B cell (primary cell): Measurements from ENCODE around the gene NAMPT. TPM values are rescaled to one million over a fixed set of nuclear protein-coding genes. Genes with fewer than 3 reads are reported as not detected.

Source experiments
- ATAC-seq: fragments of 200-7000 bp; cut with Tn5 transposase; one replicate; pipeline ENCODE4 v1.10.0; 2021; ENCODE audit warnings: low read depth, mild to moderate bottlenecking, moderate number of reproducible peaks, moderate library complexity
- CTCF ChIA-PET: fragments of 350-600 bp; sonication (Branson Sonifier 250); formaldehyde crosslinking; loops from one replicate; lab custom pipeline; 2021; ENCODE audit warnings: antibody characterized with exemption, inconsistent platforms; lab: Charles Lee
- POLR2A ChIA-PET: fragments of 350-600 bp; sonication (Branson Sonifier 250); formaldehyde crosslinking; loops from one replicate; lab custom pipeline; 2021; ENCODE audit warnings: antibody characterized with exemption; lab: Charles Lee
- DNase-seq: peaks from one replicate; pipeline ENCODE4 v3.0.0; 2013
- H2AFZ ChIP-seq: 2 replicates; pipeline ENCODE4 v1.6.1; 2012; ENCODE audit warnings: mild to moderate bottlenecking, low read depth, low read length; ENCODE audit not compliant: insufficient read depth, poor library complexity, severe bottlenecking
- H3K27ac ChIP-seq, 2 donors: 1 replicate in 1 of 2; 2 replicates in 1 of 2; pipeline ENCODE4 v1.5.1; 2012 to 2013; ENCODE audit warnings: low read length in 2 of 2, mild to moderate bottlenecking in 2 of 2, moderate library complexity in 1 of 2
- H3K27me3 ChIP-seq, 4 experiments: fragments of 200-600 bp in 1 of 4; sonication (generic) in 1 of 4; replicated peaks in 1 of 4; 1 replicate in 2 of 4; 2 replicates in 2 of 4; pipeline versions ENCODE4 v1.6.1 to v1.7.0; 2013 to 2016; ENCODE audit warnings: low read length in 3 of 4, mild to moderate bottlenecking in 2 of 4, mixed read lengths in 1 of 4, moderate library complexity in 1 of 4; ENCODE audit not compliant: insufficient read depth in 4 of 4, control insufficient read depth in 3 of 4; ENCODE audit errors: control extremely low read depth in 1 of 4
- H3K36me3 ChIP-seq, 2 experiments: replicated peaks in 1 of 2; 1 replicate in 1 of 2; 2 replicates in 1 of 2; pipeline versions ENCODE4 v1.6.1 to v1.7.1; 2013; ENCODE audit warnings: low read length in 1 of 2; ENCODE audit not compliant: insufficient read depth in 2 of 2, control insufficient read depth in 1 of 2; ENCODE audit errors: control extremely low read depth in 1 of 2, extremely low read depth in 1 of 2
- H3K4me1 ChIP-seq, 2 donors: fragments of 200-600 bp in 1 of 2; sonication (generic) in 1 of 2; 1 replicate in 1 of 2; 2 replicates in 1 of 2; pipeline versions ENCODE4 v1.5.1 to v1.6.1; 2013 to 2017; ENCODE audit warnings: low read length in 2 of 2; ENCODE audit not compliant: control insufficient read depth in 2 of 2, insufficient read depth in 2 of 2
- H3K4me2 ChIP-seq: replicated peaks from 2 replicates; pipeline ENCODE3; 2012; ENCODE audit warnings: mild to moderate bottlenecking, low read depth, low read length; ENCODE audit not compliant: poor library complexity, severe bottlenecking
- H3K4me3 ChIP-seq, 5 experiments: fragments of 200-600 bp in 1 of 5; sonication (generic) in 1 of 5; 1 replicate in 3 of 5; 2 replicates in 2 of 5; pipeline versions ENCODE4 v1.5.1 to v1.7.0; 2011 to 2016; ENCODE audit warnings: low read length in 4 of 5, mild to moderate bottlenecking in 4 of 5, low read depth in 2 of 5, control low read depth in 1 of 5, moderate library complexity in 1 of 5; ENCODE audit not compliant: insufficient read depth in 1 of 5; ENCODE audit errors: control extremely low read depth in 1 of 5, extremely low read depth in 1 of 5
- H3K79me2 ChIP-seq: fragments of 200-600 bp; sonication (generic); one replicate; pipeline ENCODE4 v1.6.0; 2016; ENCODE audit warnings: low read length; ENCODE audit not compliant: control insufficient read depth, insufficient read depth
- H3K9ac ChIP-seq: fragments of 200-600 bp; sonication (generic); 2 replicates; pipeline ENCODE4 v1.6.1; 2017; ENCODE audit warnings: mild to moderate bottlenecking, low read length, moderate library complexity
- H3K9me3 ChIP-seq, 3 donors: one replicate each; pipeline versions ENCODE4 v1.6.1 to v1.7.1; 2013; ENCODE audit warnings: low read length in 2 of 3; ENCODE audit not compliant: control insufficient read depth in 2 of 3, insufficient read depth in 1 of 3; ENCODE audit errors: control extremely low read depth in 1 of 3
- H4K20me1 ChIP-seq: 2 replicates; pipeline ENCODE4 v1.6.0; 2012; ENCODE audit warnings: mild to moderate bottlenecking, low read length; ENCODE audit not compliant: insufficient read depth, control insufficient read depth, poor library complexity, severe bottlenecking
- H3K27ac Mint-ChIP-seq: one replicate; pipeline ENCODE4 v1.8.0; 2021; ENCODE audit warnings: mixed read lengths
- H3K27me3 Mint-ChIP-seq: one replicate; pipeline ENCODE4 v1.8.0; 2021; ENCODE audit warnings: mixed read lengths
- H3K4me1 Mint-ChIP-seq: one replicate; pipeline ENCODE4 v1.8.0; 2021; ENCODE audit warnings: mixed read lengths
- H3K4me3 Mint-ChIP-seq: one replicate; pipeline ENCODE4 v1.8.0; 2021; ENCODE audit warnings: mixed read lengths
- H3K9me3 Mint-ChIP-seq: one replicate; pipeline ENCODE4 v1.8.0; 2022; ENCODE audit warnings: mixed read lengths; ENCODE audit not compliant: insufficient read depth
- CTCF ChIP-seq: fragments of 200-600 bp; IDR thresholded peaks from one replicate; pipeline ENCODE4 v1.8.0; 2022; ENCODE audit warnings: antibody characterized with exemption, mild to moderate bottlenecking
- EZH2 ChIP-seq: IDR thresholded peaks from 2 replicates; pipeline ENCODE4 v1.6.1; 2012; ENCODE audit warnings: borderline replicate concordance, low read depth, mild to moderate bottlenecking, moderate library complexity, low read length; ENCODE audit not compliant: insufficient read depth, poor library complexity, severe bottlenecking
- WGBS: methylation state at CpG from one replicate; pipeline ENCODE4 v1.1.5; 2013; ENCODE audit warnings: missing lambda C conversion rate; ENCODE audit not compliant: insufficient coverage; 5-methylcytosine and 5-hydroxymethylcytosine counted together
- intact Hi-C: fragments of 100-400 bp; cut with micrococcal nuclease; formaldehyde crosslinking; loops from one replicate; pipeline ENCODE4 v1.10.0; 2022
- polyA plus RNA-seq: library from polyadenylated mRNA; depleted of rRNA; stranded (reverse); fragments of >200 nt; gene quantifications from 2 replicates; pipeline ENCODE4 v1.2.3, GENCODE V29; 2012
- total RNA-seq, 2 donors: library from RNA; stranded (reverse); fragments of 120-200 nt in 1 of 2; gene quantifications; 1 replicate in 1 of 2; 2 replicates in 1 of 2; pipeline versions ENCODE4 v1.2.3 to v1.2.4, GENCODE V29; 2013 to 2022

NAMPT gene
- total and polyA plus RNA-seq, 2 donors (not counting 1 experiment from before 2014, with no cell fraction given) = 11.6 to 48.8 TPM

GRCh38 chr7:106309362-106309761 lies 24.6 kb upstream of the NAMPT start:
- no peak overlapping the region for H3K4me3 Mint-ChIP-seq
- ChIA-PET POLR2A (no interaction called here), CTCF (no interaction called here)
- no peak overlapping the region for H2AFZ ChIP-seq
- H3K4me2 ChIP-seq = no peak overlapping the region
- peaks cover 16% of the 10 kb centered on the region for H3K27me3 Mint-ChIP-seq
- peaks cover 16% of the 10 kb centered on the region for H3K4me1 Mint-ChIP-seq
- no peak overlapping the region for H3K27ac ChIP-seq
- ATAC-seq = no peak
- no peak overlapping the region for H3K9ac ChIP-seq
- H3K9me3 Mint-ChIP-seq = no peaks in the 10 kb centered on the region
- TF ChIP-seq EZH2 (no peak), CTCF (no peak)
- intact Hi-C loops = no loop called here
- H3K27me3 ChIP-seq = peaks cover 0 to 10% (median 6%) of the 10 kb centered on the region in 4 experiments
- H4K20me1 ChIP-seq = no peaks in the 10 kb centered on the region
- H3K4me3 ChIP-seq = no peak overlapping the region
- DNase-seq = no peak
- no peaks in the 10 kb centered on the region for H3K9me3 ChIP-seq
- peaks cover 0 to 11% of the 10 kb centered on the region in 2 donors for H3K4me1 ChIP-seq
- H3K79me2 ChIP-seq = no peaks in the 10 kb centered on the region
- H3K27ac Mint-ChIP-seq = no peak overlapping the region
- H3K36me3 ChIP-seq = no peaks in the 10 kb centered on the region

GRCh38 chr7:106306256-106306655 lies 21.5 kb upstream of the NAMPT start:
- H3K4me1 Mint-ChIP-seq = no peaks in the 10 kb centered on the region
- H3K27ac Mint-ChIP-seq = no peak overlapping the region
- ATAC-seq (no peak), DNase-seq (no peak)
- H3K9me3 Mint-ChIP-seq = peaks cover 5% of the 10 kb centered on the region
- Histone ChIP-seq H3K4me3 (no peak overlapping the region), H3K27ac (no peak overlapping the region), H4K20me1 (no peaks in the 10 kb centered on the region), H2AFZ (no peak overlapping the region), H3K9ac (no peak overlapping the region), H3K9me3 (peaks cover 0 to 12% (median 4%) of the 10 kb centered on the region in 3 donors), H3K79me2 (no peaks in the 10 kb centered on the region), H3K36me3 (no peaks in the 10 kb centered on the region), H3K27me3 (peaks cover 0 to 10% (median 7%) of the 10 kb centered on the region in 4 experiments), H3K4me2 (no peak overlapping the region), H3K4me1 (no peaks in the 10 kb centered on the region)
- TF ChIP-seq EZH2 = no peak
- TF ChIP-seq CTCF = no peak
- ChIA-PET POLR2A (no interaction called here), CTCF (no interaction called here)
- peaks cover 34% of the 10 kb centered on the region for H3K27me3 Mint-ChIP-seq
- no CpG with 5 or more reads among the region's 3 CpGs for WGBS
- no peak overlapping the region for H3K4me3 Mint-ChIP-seq
- intact Hi-C loops = no loop called here
